K562 treated with DMSO at 1 percent for 24 hours (cell line): ENCODE data around the gene PTGES3L. TPM values are rescaled to one million over a fixed set of nuclear protein-coding genes. Genes with fewer than 3 reads are reported as not detected.

Source experiments
- total RNA-seq: library from RNA; unstranded; fragments of 300-600 nt; gene quantifications from 2 replicates; pipeline ENCODE4 v1.2.3, GENCODE V29; 2022; ENCODE audit warnings: low read depth; ENCODE audit not compliant: insufficient read depth

The PTGES3L gene
- 0.73 and 1.0 TPM in 2 replicates for total RNA-seq

GRCh38 chr17:42979511-42980273 lies at the start of gene PTGES3L:
TSS of gene PTGES3L (minus strand) at chr17:42980080. CDS start at chr17:42980053, 27 bp downstream.

DNA sequence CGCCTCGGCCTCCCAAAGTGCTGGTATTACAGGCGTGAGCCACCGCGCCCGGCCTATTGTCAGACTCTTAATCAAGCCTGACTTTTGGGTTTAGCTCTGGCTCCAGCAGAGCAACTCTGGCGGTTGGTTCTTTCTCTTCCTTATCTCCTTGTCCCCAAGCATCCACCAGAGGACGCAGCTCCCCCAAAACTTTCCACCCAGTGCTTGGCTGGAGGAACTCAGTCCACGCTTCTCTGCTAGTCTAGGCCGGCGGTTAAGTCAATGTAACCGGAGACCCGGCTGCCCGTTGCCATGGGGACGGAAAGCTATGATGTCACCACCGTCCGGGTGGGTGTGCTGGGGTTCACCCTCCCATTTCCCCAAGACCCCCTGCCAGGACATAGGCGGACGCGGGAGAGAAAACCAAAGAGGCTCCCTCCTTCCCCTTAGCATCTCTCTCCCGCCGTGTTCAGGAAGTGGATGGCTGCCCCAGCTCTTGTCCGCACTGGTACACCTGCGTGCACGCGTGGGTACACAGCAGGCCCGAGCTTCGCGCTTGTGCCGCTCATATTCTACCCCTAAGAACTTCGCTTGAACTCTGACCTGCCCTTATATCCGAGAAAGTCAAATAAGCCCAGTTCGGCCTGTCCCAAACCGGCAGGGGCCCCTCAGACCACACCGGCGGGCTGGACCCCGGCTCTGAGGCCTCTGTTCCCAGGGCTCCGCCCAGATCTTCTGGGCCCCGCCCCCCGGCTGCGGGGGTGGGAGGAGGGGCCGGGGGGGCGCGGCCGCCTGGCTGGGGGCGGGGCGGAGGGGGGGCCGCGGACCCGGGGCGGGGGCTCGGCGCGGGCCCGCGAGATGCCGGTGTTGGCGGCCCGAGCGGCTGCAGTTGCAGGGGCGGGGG lies 44.8 kb upstream of the PTGES3L start, which contains the start of gene RND2:
RND2 (plus strand) TSS at position 825 of the 883 bp plus-strand sequence. CDS start 117 bp downstream, outside the sequence.

GRCh38 chr17:43021741-43022512 lies 42.0 kb upstream of the PTGES3L start, which contains the start of gene VAT1:
TSS of gene VAT1 (minus strand) at chr17:43022385. CDS start at chr17:43022322, 63 bp downstream.

GRCh38 chr17:43006639-43007551 lies 27.0 kb upstream of the PTGES3L start, which contains the start of gene IFI35:
TSS of gene IFI35 (plus strand) at chr17:43006784. CDS start at chr17:43006948, 164 bp downstream.

GRCh38 chr17:42997984-42998938 lies 18.4 kb upstream of the PTGES3L start, which contains the start of gene RPL27:
TSS of gene RPL27 (plus strand) at chr17:42998419. CDS start at chr17:42998751, 332 bp downstream.

DNA sequence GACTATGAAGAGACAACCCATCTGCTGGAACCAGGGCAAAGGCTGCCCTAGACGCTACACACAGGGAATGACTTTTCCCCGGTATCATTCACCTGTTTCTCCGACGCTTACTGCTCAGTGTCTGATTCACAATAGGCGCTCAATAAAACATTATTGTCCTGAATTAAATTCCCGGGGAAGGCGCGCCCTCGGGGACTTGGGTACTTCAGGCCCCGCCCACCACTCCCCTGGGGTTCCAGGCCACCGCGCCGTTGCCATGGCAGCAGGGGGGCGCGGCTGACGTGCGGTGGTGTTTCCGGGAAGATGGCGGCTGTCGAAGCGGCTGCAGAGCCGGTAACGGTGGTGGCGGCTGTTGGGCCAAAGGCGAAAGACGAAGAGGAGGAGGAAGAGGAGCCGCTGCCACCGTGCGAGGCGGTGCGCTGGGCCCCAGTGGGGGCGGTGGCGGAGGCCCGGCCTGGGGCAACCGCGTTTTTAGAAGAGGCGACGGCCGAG lies 440 bp upstream of the PTGES3L start, which contains the start of gene RUNDC1:
RUNDC1 (plus strand) TSS at position 292 of the 492 bp plus-strand sequence; CDS start at position 304, 12 bp downstream.

DNA sequence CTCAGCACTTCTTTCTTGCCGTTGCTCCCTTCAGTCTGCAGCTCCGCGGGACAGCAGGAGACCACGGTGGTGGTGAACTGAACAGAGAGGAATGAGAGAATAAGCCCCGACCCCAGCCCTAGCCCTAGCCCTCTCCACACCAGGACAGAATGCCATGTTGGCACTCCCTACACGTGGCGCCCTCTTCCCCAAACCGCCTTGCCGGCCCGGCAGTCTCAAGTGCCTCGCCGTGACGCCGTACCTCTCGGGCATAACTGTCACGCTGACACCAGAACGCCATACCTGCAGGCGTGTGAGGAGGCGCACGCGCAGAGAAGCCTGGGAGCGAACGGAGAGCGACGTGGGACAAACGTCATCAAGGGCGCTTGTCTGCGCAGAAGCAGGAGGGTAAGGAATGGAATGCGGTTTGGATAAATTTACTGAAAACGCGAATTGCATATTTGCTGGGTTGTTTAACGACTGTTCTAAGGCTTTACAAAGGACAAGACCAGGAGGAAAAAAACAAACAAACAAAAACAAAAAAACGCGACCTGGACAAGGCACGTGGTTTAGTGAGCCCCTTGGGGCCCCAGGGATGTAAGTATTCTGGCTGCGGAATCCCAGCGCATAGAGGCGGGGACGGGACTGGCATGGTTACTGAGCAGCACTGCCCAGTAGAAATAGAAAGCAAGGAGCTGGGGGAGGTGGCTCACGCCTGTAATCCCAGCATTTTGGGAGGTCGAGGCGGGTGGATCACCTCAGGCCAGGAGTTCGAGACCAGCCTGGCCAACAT lies 15.5 kb downstream of the PTGES3L start, which contains the start of gene AARSD1:
AARSD1 (minus strand) TSS at position 294 of the 772 bp plus-strand sequence; CDS start at position 280, 14 bp downstream.

Other genes with a start within 250 kb of the PTGES3L start
- 16.8 and 17.2 TPM in 2 replicates for gene EZH1, start 235.0 kb downstream of the PTGES3L start, total RNA-seq
- gene RAMP2, start 218.9 kb downstream of the PTGES3L start, total RNA-seq, result not detected in 2 replicates
- 155 and 161 TPM in 2 replicates for gene VPS25, start 206.6 kb downstream of the PTGES3L start, total RNA-seq
- 6.2 and 6.8 TPM in 2 replicates for gene WNK4, start 199.5 kb downstream of the PTGES3L start, total RNA-seq
- 66.2 and 80.9 TPM in 2 replicates for gene COA3, start 181.4 kb downstream of the PTGES3L start, total RNA-seq
- 0.37 and 0.80 TPM in 2 replicates for gene CNTD1, start 181.2 kb downstream of the PTGES3L start, total RNA-seq
- 39.2 and 41.3 TPM in 2 replicates for gene BECN1, start 155.8 kb downstream of the PTGES3L start, total RNA-seq
- 115 and 117 TPM in 2 replicates for gene PSME3, start 146.7 kb downstream of the PTGES3L start, total RNA-seq
- 2.2 and 2.9 TPM in 2 replicates for gene AOC2, start 135.5 kb downstream of the PTGES3L start, total RNA-seq
- gene AOC3, start 128.9 kb downstream of the PTGES3L start, total RNA-seq, result 1.7 and 2.0 TPM in 2 replicates
- gene G6PC1, start 79.3 kb downstream of the PTGES3L start, total RNA-seq, result not detected in 2 replicates
- gene AARSD1, start 15.6 kb downstream of the PTGES3L start, total RNA-seq, result 23.9 and 24.7 TPM in 2 replicates
- 17.0 and 19.9 TPM in 2 replicates for gene RUNDC1, start 485 bp upstream of the PTGES3L start, total RNA-seq
- 4,273 and 4,634 TPM in 2 replicates for gene RPL27, start 18.3 kb upstream of the PTGES3L start, total RNA-seq
- gene IFI35, start 26.7 kb upstream of the PTGES3L start, total RNA-seq, result 75.5 and 79.6 TPM in 2 replicates
- 429 and 434 TPM in 2 replicates for gene VAT1, start 42.3 kb upstream of the PTGES3L start, total RNA-seq
- 4.0 and 5.1 TPM in 2 replicates for gene RND2, start 45.2 kb upstream of the PTGES3L start, total RNA-seq
- 52.4 and 56.6 TPM in 2 replicates for gene BRCA1, start 145.3 kb upstream of the PTGES3L start, total RNA-seq
- 51.0 and 56.7 TPM in 2 replicates for gene NBR1, start 191.1 kb upstream of the PTGES3L start, total RNA-seq
- gene TMEM106A, start 231.8 kb upstream of the PTGES3L start, total RNA-seq, result 0.07 and 0.19 TPM in 2 replicates
- gene CCDC200, start 248.5 kb upstream of the PTGES3L start, total RNA-seq, result not detected in 2 replicates